ENCODE measurements around the gene RAPGEF6.
"Not testable (repeated sequence)": the region's sequence is repeated elsewhere in the genome, so short reads cannot be mapped to it uniquely, and the experiment has no call there.

The RAPGEF6 gene

DNA sequence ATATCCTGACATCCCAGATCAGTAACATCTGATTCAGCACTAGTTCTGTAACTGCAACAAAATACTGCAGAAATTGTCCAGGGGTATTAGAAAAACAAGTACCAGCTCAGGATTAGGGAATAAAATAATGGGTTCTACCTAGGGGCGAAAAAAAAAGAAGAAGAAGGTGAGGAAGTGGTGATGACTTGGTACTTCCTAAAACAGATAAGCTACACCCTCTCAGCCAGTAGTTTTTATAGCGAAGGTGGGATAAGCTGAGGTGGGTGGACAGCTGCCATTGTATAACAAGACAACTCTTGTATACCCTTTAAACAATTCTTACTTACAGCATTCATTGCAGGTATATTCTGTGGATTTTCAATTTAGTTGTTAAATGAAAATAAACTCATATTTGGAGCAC is 19.1 kb downstream of the RAPGEF6 start:
- Histone ChIP-seq H3K9ac (ENCODE audit: low read length) (no peak overlapping the region), H3K36me3 (ENCODE audit: control insufficient read depth, insufficient read depth, low read length) (no peaks in the 10 kb centered on the region), H3K27me3 (ENCODE audit: control insufficient read depth, insufficient read depth, low read length) (no peaks in the 10 kb centered on the region), H3K4me1 (ENCODE audit: control insufficient read depth, insufficient read depth, low read length) (no peaks in the 10 kb centered on the region), H3K27ac (ENCODE audit: low read depth, low read length) (no peak overlapping the region), H3K4me3 (ENCODE audit: low read length) (no peak overlapping the region)

DNA sequence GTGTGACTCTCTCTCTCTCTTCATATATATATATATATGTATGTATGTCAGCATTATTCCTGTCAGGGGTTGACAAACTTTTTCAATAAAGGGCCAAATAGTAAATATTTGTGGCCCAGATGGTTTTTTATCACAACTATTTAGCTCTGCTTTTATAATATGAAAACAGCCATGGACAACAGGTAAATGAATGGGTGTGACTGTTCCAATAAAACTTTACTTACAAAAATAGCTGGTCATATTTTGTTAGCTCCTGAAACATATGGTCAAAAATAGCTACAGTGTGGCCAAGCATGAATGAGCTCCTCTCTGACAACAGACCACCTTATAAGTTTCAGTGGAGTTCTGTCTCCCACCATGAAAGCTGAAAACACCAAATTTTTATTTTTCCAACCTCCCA is 21.6 kb downstream of the RAPGEF6 start:
- H3K27me3 ChIP-seq (ENCODE audit: control insufficient read depth, insufficient read depth, low read length) = no peaks in the 10 kb centered on the region
- H3K4me1 ChIP-seq (ENCODE audit: control insufficient read depth, insufficient read depth, low read length) = peaks cover 7% of the 10 kb centered on the region
- H3K36me3 ChIP-seq (ENCODE audit: control insufficient read depth, insufficient read depth, low read length) = no peaks in the 10 kb centered on the region
- no peak overlapping the region for H3K4me3 ChIP-seq (ENCODE audit: low read length)
- H3K9ac ChIP-seq (ENCODE audit: low read length) = no peak overlapping the region
- no peak overlapping the region for H3K27ac ChIP-seq (ENCODE audit: low read depth, low read length)

DNA sequence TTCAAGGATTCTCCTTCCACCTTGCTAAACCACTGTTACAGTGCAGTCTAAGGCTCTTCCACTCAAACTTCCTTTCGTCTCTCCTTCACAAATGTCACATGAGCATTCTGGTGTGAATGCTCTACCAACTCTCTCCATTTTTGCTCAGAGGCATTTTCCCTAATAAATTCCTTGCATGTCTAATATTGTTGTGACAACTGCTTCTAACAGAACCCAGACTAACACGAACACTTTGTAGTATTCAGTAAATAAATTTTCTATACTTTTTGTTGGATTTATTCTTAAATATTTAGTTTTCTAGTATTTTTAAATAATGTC is 24.0 kb downstream of the RAPGEF6 start:
- Histone ChIP-seq H3K4me3 (ENCODE audit: low read length) (no peak overlapping the region), H3K27ac (ENCODE audit: low read depth, low read length) (no peak overlapping the region), H3K27me3 (ENCODE audit: control insufficient read depth, insufficient read depth, low read length) (no peaks in the 10 kb centered on the region), H3K9ac (ENCODE audit: low read length) (no peak overlapping the region), H3K4me1 (ENCODE audit: control insufficient read depth, insufficient read depth, low read length) (peaks cover 7% of the 10 kb centered on the region), H3K36me3 (ENCODE audit: control insufficient read depth, insufficient read depth, low read length) (no peaks in the 10 kb centered on the region)

DNA sequence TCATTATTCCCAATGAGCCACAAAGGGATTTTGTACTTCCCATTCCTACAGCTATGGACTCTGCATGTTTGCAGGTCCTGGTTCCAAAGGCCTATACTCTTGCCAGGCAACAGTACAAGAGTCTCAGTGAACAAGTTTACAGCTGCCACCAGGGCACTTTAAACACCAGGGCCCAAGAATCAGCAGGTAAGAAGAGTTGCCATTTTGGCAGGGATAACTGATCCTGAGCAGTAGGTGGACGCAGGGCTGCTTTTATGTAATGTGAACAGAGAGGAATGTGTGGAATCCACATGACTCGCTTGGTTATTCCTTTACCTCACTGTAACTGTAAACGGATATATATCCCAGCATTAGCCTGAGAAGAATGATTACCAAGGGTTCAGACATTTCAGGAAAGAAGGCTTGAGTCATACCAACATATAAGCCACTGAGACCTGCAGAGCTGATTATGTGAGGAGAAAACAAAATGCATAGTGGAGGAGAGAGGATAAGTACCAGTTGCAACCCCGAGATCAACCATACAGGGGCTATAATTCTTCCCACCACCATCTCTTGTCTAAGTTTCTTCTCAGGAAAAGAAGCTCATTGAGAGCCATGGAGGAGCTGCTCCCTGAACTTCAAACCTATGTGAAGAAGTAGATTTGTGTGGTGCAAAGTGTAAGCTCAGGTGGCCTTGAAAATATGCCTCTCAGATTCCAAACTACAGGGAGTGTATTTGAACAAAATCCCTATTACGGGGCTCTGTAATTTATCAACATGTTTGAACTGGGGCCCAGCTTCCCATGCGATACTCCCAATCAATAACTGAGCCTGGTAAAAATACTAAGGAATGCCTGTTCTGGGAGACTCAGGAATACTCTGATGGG is 24.6 kb downstream of the RAPGEF6 start:
- Histone ChIP-seq H3K9ac (ENCODE audit: low read length) (no peak overlapping the region), H3K4me3 (ENCODE audit: low read length) (no peak overlapping the region), H3K27ac (ENCODE audit: low read depth, low read length) (no peak overlapping the region), H3K27me3 (ENCODE audit: control insufficient read depth, insufficient read depth, low read length) (no peaks in the 10 kb centered on the region), H3K36me3 (ENCODE audit: control insufficient read depth, insufficient read depth, low read length) (no peaks in the 10 kb centered on the region), H3K4me1 (ENCODE audit: control insufficient read depth, insufficient read depth, low read length) (peaks cover 7% of the 10 kb centered on the region)

- Histone ChIP-seq H3K4me3 (ENCODE audit: low read length) (no peak overlapping the region), H3K9ac (ENCODE audit: low read length) (no peak overlapping the region), H3K27ac (ENCODE audit: low read depth, low read length) (no peak overlapping the region), H3K36me3 (ENCODE audit: control insufficient read depth, insufficient read depth, low read length) (no peaks in the 10 kb centered on the region), H3K27me3 (ENCODE audit: control insufficient read depth, insufficient read depth, low read length) (no peaks in the 10 kb centered on the region), H3K4me1 (ENCODE audit: control insufficient read depth, insufficient read depth, low read length) (peaks cover 7% of the 10 kb centered on the region)
These were observed 25.3 kb downstream of the RAPGEF6 start for GRCh38 chr5:131609774-131610173.

- Histone ChIP-seq H3K4me1 (ENCODE audit: control insufficient read depth, insufficient read depth, low read length) (peaks cover 7% of the 10 kb centered on the region), H3K27ac (ENCODE audit: low read depth, low read length) (no peak overlapping the region), H3K27me3 (ENCODE audit: control insufficient read depth, insufficient read depth, low read length) (no peaks in the 10 kb centered on the region), H3K4me3 (ENCODE audit: low read length) (no peak overlapping the region), H3K36me3 (ENCODE audit: control insufficient read depth, insufficient read depth, low read length) (no peaks in the 10 kb centered on the region), H3K9ac (ENCODE audit: low read length) (no peak overlapping the region)
These were observed 26.4 kb downstream of the RAPGEF6 start for GRCh38 chr5:131608597-131608996.

DNA sequence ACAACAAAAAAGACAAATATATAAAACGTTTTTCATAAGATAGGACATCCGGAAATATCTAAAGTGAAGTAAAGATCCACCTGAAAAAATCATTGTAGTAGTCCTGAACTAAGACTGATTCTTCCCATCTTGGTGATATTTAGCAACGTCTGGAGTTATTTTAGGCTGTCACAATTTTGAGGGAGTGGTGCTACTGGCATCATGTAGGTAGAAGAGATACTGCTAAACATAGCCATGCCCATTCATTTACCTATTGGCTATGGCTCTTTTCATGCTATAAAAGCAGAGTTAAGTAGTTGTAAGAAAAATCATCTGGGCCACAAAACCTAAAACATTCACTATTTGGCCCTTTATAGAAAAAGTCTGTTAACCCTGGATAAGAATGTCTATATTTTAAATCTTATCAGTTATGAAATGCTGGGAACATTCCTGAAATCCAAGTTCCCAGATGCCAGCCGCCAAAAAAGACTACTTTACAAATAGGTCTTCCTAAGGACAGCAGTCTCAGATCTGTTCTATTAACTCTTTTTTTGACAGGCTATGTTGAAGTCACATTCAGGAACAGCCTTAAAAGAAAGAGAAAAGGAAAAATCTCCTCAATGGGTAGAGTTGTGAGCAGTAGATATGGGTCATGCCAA is 27.0 kb downstream of the RAPGEF6 start:
- peaks cover 7% of the 10 kb centered on the region for H3K4me1 ChIP-seq (ENCODE audit: control insufficient read depth, insufficient read depth, low read length)
- H3K4me3 ChIP-seq (ENCODE audit: low read length) = no peak overlapping the region
- no peaks in the 10 kb centered on the region for H3K36me3 ChIP-seq (ENCODE audit: control insufficient read depth, insufficient read depth, low read length)
- H3K27me3 ChIP-seq (ENCODE audit: control insufficient read depth, insufficient read depth, low read length) = no peaks in the 10 kb centered on the region
- H3K27ac ChIP-seq (ENCODE audit: low read depth, low read length) = no peak overlapping the region
- H3K9ac ChIP-seq (ENCODE audit: low read length) = no peak overlapping the region

DNA sequence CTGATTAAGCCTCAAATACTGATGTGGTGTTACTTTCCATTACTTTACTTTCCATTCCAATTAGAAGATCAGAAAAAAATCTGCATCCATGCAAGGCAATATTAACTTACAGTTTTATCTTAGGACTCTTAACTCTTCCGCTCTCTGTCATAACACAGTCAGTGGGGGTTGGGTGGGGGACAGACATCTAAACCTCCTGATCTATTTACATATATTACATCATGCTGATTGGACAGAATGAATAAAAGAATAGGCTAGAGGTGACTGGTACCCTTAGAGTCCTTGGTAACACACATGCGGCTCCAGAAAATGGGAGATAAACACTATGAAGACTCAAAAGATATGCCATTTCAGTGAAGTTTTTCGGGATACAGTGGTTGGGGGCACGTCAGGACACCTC is 27.6 kb downstream of the RAPGEF6 start:
- H3K36me3 ChIP-seq (ENCODE audit: control insufficient read depth, insufficient read depth, low read length) = no peaks in the 10 kb centered on the region
- H3K27me3 ChIP-seq (ENCODE audit: control insufficient read depth, insufficient read depth, low read length) = no peaks in the 10 kb centered on the region
- H3K27ac ChIP-seq (ENCODE audit: low read depth, low read length) = no peak overlapping the region
- peaks cover 7% of the 10 kb centered on the region for H3K4me1 ChIP-seq (ENCODE audit: control insufficient read depth, insufficient read depth, low read length)
- H3K9ac ChIP-seq (ENCODE audit: low read length) = no peak overlapping the region
- no peak overlapping the region for H3K4me3 ChIP-seq (ENCODE audit: low read length)

GRCh38 chr5:131605086-131605485 is 29.9 kb downstream of the RAPGEF6 start:
- Histone ChIP-seq H3K27me3 (ENCODE audit: control insufficient read depth, insufficient read depth, low read length) (no peaks in the 10 kb centered on the region), H3K4me3 (ENCODE audit: low read length) (no peak overlapping the region), H3K9ac (ENCODE audit: low read length) (no peak overlapping the region), H3K4me1 (ENCODE audit: control insufficient read depth, insufficient read depth, low read length) (peaks cover 2% of the 10 kb centered on the region), H3K36me3 (ENCODE audit: control insufficient read depth, insufficient read depth, low read length) (no peaks in the 10 kb centered on the region), H3K27ac (ENCODE audit: low read depth, low read length) (no peak overlapping the region)

- no peak overlapping the region for H3K4me3 ChIP-seq (ENCODE audit: low read length)
- no peaks in the 10 kb centered on the region for H3K36me3 ChIP-seq (ENCODE audit: control insufficient read depth, insufficient read depth, low read length)
- no peaks in the 10 kb centered on the region for H3K27me3 ChIP-seq (ENCODE audit: control insufficient read depth, insufficient read depth, low read length)
- H3K9ac ChIP-seq (ENCODE audit: low read length) = no peak overlapping the region
- H3K4me1 ChIP-seq (ENCODE audit: control insufficient read depth, insufficient read depth, low read length) = no peaks in the 10 kb centered on the region
- H3K27ac ChIP-seq (ENCODE audit: low read depth, low read length) = no peak overlapping the region
These were observed 39.7 kb downstream of the RAPGEF6 start for GRCh38 chr5:131595088-131596033.

- no peak overlapping the region for H3K4me3 ChIP-seq (ENCODE audit: low read length)
- no peaks in the 10 kb centered on the region for H3K27me3 ChIP-seq (ENCODE audit: control insufficient read depth, insufficient read depth, low read length)
- no peak overlapping the region for H3K27ac ChIP-seq (ENCODE audit: low read depth, low read length)
- H3K4me1 ChIP-seq (ENCODE audit: control insufficient read depth, insufficient read depth, low read length) = no peaks in the 10 kb centered on the region
- no peak overlapping the region for H3K9ac ChIP-seq (ENCODE audit: low read length)
- no peaks in the 10 kb centered on the region for H3K36me3 ChIP-seq (ENCODE audit: control insufficient read depth, insufficient read depth, low read length)
These were observed 41.1 kb downstream of the RAPGEF6 start for GRCh38 chr5:131593921-131594320.

- H3K27me3 ChIP-seq (ENCODE audit: control insufficient read depth, insufficient read depth, low read length); H3K4me1 ChIP-seq (ENCODE audit: control insufficient read depth, insufficient read depth, low read length); H3K9ac ChIP-seq (ENCODE audit: low read length); H3K36me3 ChIP-seq (ENCODE audit: control insufficient read depth, insufficient read depth, low read length); H3K27ac ChIP-seq (ENCODE audit: low read depth, low read length); H3K4me3 ChIP-seq (ENCODE audit: low read length): not testable (repeated sequence)
These were observed 41.6 kb downstream of the RAPGEF6 start for GRCh38 chr5:131593436-131593835.

Measured in rectal smooth muscle tissue (tissue), 1 donor.